ENCODE results near the gene CDH22.

- TF ChIP-seq CTCF (conservative IDR thresholded peaks at IDR 0.05 in 1 of 2, IDR thresholded peaks at IDR 0.05 in 1 of 2; ENCODE audit: low read depth in 1 of 2, low read length in 2 of 2), result no peak
- no peak for TF ChIP-seq EZH2 (IDR thresholded peaks at IDR 0.05; ENCODE audit: low read length, missing control alignments)
Observed at GRCh38 chr20:46135856-46136633, 172.3 kb downstream of the CDH22 start.
